ENCODE data around the gene OSBPL2. TPM values are rescaled to one million over a fixed set of nuclear protein-coding genes. Genes with fewer than 3 reads are reported as not detected.

Gene OSBPL2
- total RNA-seq, 1 experiment from 2014 or later, result 41.4 TPM

- no peak for TF ChIP-seq CTCF (IDR thresholded peaks at IDR 0.05)
- DNase-seq (ENCODE audit: low read depth, low spot score) (no peak), ATAC-seq (no peak)
- H3K9me3 ChIP-seq (ENCODE audit: control insufficient read depth, insufficient read depth, low read depth, low read length), result no peaks in the 10 kb centered on the region
- H3K36me3 ChIP-seq (ENCODE audit: control insufficient read depth, insufficient read depth, low read length), result peaks cover 4% of the 10 kb centered on the region; the same call in 1 of the 2 replicates
- POLR2A ChIA-PET, result no interaction called here
- H3K4me1 ChIP-seq (ENCODE audit: control insufficient read depth, insufficient read depth, low read length), result 0 out of 2 replicates have a peak, but pooled peaks cover 3% of the 10 kb centered on the region
- BruUV-seq (replicated peaks), result no TSS peak
- H3K4me3 ChIP-seq (ENCODE audit: low read depth in 2 of 2, low read length in 2 of 2), result peak overlapping the region; percentile 73 to 79
- in situ Hi-C loops (cut with HindIII; ENCODE audit: low pct_unique_long_range_greater_than_20kb, low sequenced_read_pairs), result no loop called here
- no peaks in the 10 kb centered on the region for H3K27me3 ChIP-seq (ENCODE audit: control insufficient read depth, insufficient read depth, low read length)
- CTCF ChIA-PET, result no interaction called here
- H3K27ac ChIP-seq (ENCODE audit: low read length), result peak overlapping the region; percentile 86
- intact Hi-C loops (cut with micrococcal nuclease; ENCODE audit: unreplicated experiment), result no loop called here
Observed at GRCh38 chr20:62239278-62239879, 1.1 kb downstream of the OSBPL2 start.

GRCh38 chr20:62240020-62240685, 1.8 kb downstream of the OSBPL2 start:
- ATAC-seq (no peak), DNase-seq (ENCODE audit: low read depth, low spot score) (no peak)
- ChIA-PET CTCF (no interaction called here), POLR2A (no interaction called here)
- peaks cover 4% of the 10 kb centered on the region; the same call in 1 of the 2 replicates for H3K36me3 ChIP-seq (ENCODE audit: control insufficient read depth, insufficient read depth, low read length)
- H3K4me1 ChIP-seq (ENCODE audit: control insufficient read depth, insufficient read depth, low read length), result 0 out of 2 replicates have a peak, but pooled peaks cover 3% of the 10 kb centered on the region
- H3K4me3 ChIP-seq (ENCODE audit: low read depth in 2 of 2, low read length in 2 of 2), result no peak overlapping the region
- H3K27me3 ChIP-seq (ENCODE audit: control insufficient read depth, insufficient read depth, low read length), result no peaks in the 10 kb centered on the region
- no peak overlapping the region for H3K27ac ChIP-seq (ENCODE audit: low read length)
- BruUV-seq (replicated peaks), result no TSS peak
- in situ Hi-C loops (cut with HindIII; ENCODE audit: low pct_unique_long_range_greater_than_20kb, low sequenced_read_pairs), result no loop called here
- no peak for TF ChIP-seq REST (IDR thresholded peaks at IDR 0.05; ENCODE audit: insufficient read depth in 1 of 2, low read depth in 2 of 2, low read length in 1 of 2)
- TF ChIP-seq SIN3A (IDR thresholded peaks at IDR 0.05; ENCODE audit: borderline replicate concordance, insufficient read depth, low read depth, low read length), result no peak
- no peak for TF ChIP-seq POLR2AphosphoS5 (IDR thresholded peaks at IDR 0.05; ENCODE audit: low read depth, low read length)
- no peak for TF ChIP-seq CTCF (IDR thresholded peaks at IDR 0.05)
- no peaks in the 10 kb centered on the region for H3K9me3 ChIP-seq (ENCODE audit: control insufficient read depth, insufficient read depth, low read depth, low read length)
- intact Hi-C loops (cut with micrococcal nuclease; ENCODE audit: unreplicated experiment), result no loop called here
